HepG2 (cell line): ENCODE data around the gene NOVA2. TPM values are rescaled to one million over a fixed set of nuclear protein-coding genes. Genes with fewer than 3 reads are reported as not detected.

Experiments
- CAMTA2 ChIP-seq: sonication (generic); formaldehyde crosslinking; IDR thresholded peaks from 2 replicates; pipeline ENCODE4 v1.4.0; 2020; ENCODE audit warnings: mild to moderate bottlenecking, missing genetic modification reagents, borderline replicate concordance
- CEBPG ChIP-seq: IDR thresholded peaks from 2 replicates; pipeline ENCODE4 v1.6.1; 2016
- CHD2 ChIP-seq: IDR thresholded peaks from 2 replicates; pipeline ENCODE4 v1.6.1; 2011; ENCODE audit warnings: low read depth, low read length, improper control_type of control experiment
- HCFC1 ChIP-seq: fragments of 150-350 bp; IDR thresholded peaks from 2 replicates; pipeline ENCODE4 v1.6.1; 2014; ENCODE audit warnings: low read depth, low read length
- HDAC2 ChIP-seq: sonication (generic); formaldehyde crosslinking; IDR thresholded peaks from 2 replicates; pipeline ENCODE4 v1.4.0; 2020; ENCODE audit warnings: missing genetic modification reagents
- HES4 ChIP-seq: sonication (generic); formaldehyde crosslinking; IDR thresholded peaks from 2 replicates; pipeline ENCODE4 v1.9.0; 2021; ENCODE audit warnings: mild to moderate bottlenecking, missing genetic modification reagents, borderline replicate concordance
- MAZ ChIP-seq, 2 experiments: sonication (generic) in 1 of 2; formaldehyde crosslinking in 1 of 2; IDR thresholded peaks; 2 replicates each; pipeline versions ENCODE4 v1.5.0 to v1.6.1; 2012 to 2020; ENCODE audit warnings: low read depth in 2 of 2, mild to moderate bottlenecking in 2 of 2, borderline replicate concordance in 1 of 2, improper control_type of control experiment in 1 of 2, low read length in 1 of 2, missing genetic modification reagents in 1 of 2, moderate library complexity in 1 of 2
- MBNL3 ChIP-seq: fragments of 250-450 bp; sonication (Bioruptor Pico); conservative IDR thresholded peaks from 2 replicates; pipeline ENCODE4 v1.8.0; 2022; ENCODE audit warnings: mild to moderate bottlenecking, inconsistent platforms
- NFYC ChIP-seq: IDR thresholded peaks from 2 replicates; pipeline ENCODE4 v1.6.1; 2016; ENCODE audit warnings: missing genetic modification reagents, missing compliant biosample characterization
- SRY ChIP-seq: sonication (generic); formaldehyde crosslinking; IDR thresholded peaks from 2 replicates; pipeline ENCODE4 v1.8.0; 2022; ENCODE audit warnings: mild to moderate bottlenecking, missing genetic modification reagents
- WIZ ChIP-seq: sonication (generic); formaldehyde crosslinking; IDR thresholded peaks from 2 replicates; pipeline ENCODE4 v1.5.1; 2020; ENCODE audit warnings: mild to moderate bottlenecking, missing genetic modification reagents
- ZBTB20 ChIP-seq: sonication (generic); formaldehyde crosslinking; IDR thresholded peaks from 2 replicates; pipeline ENCODE4 v1.8.1; 2023; ENCODE audit warnings: missing genetic modification reagents, low read depth, mild to moderate bottlenecking, borderline replicate concordance
- ZFX ChIP-seq: sonication (generic); formaldehyde crosslinking; IDR thresholded peaks from 2 replicates; pipeline ENCODE4 v1.4.0; 2020; ENCODE audit warnings: mild to moderate bottlenecking, low read depth, missing genetic modification reagents, moderate library complexity
- ZNF232 ChIP-seq: sonication (generic); formaldehyde crosslinking; IDR thresholded peaks from 2 replicates; pipeline ENCODE4 v1.4.0; 2020; ENCODE audit warnings: missing genetic modification reagents, borderline replicate concordance
- ZNF644 ChIP-seq: IDR thresholded peaks from 2 replicates; pipeline ENCODE4 v1.6.1; 2016; ENCODE audit warnings: low read depth
- ZNF703 ChIP-seq: sonication (generic); formaldehyde crosslinking; IDR thresholded peaks from 2 replicates; pipeline ENCODE4 v1.5.1; 2020; ENCODE audit warnings: missing genetic modification reagents, mild to moderate bottlenecking, moderate library complexity, borderline replicate concordance
- ZNF772 ChIP-seq: sonication (generic); formaldehyde crosslinking; IDR thresholded peaks from 2 replicates; pipeline ENCODE4 v1.5.0; 2020; ENCODE audit warnings: mild to moderate bottlenecking, missing genetic modification reagents
- ZNF773 ChIP-seq: sonication (generic); formaldehyde crosslinking; IDR thresholded peaks from 2 replicates; pipeline ENCODE4 v1.4.0; 2020; ENCODE audit warnings: missing genetic modification reagents, borderline replicate concordance
- ZNF841 ChIP-seq: sonication (generic); formaldehyde crosslinking; IDR thresholded peaks from 2 replicates; pipeline ENCODE4 v1.8.1; 2023; ENCODE audit warnings: missing genetic modification reagents, borderline replicate concordance
- polyA plus RNA-seq, 8 experiments: library from polyadenylated mRNA; depleted of rRNA in 3 of 8; stranded (reverse) in 7 of 8; unstranded in 1 of 8; fragments of >200 nt; fragmentation: Illumina TruSeq in 4 of 8; extraction: Trizol in 4 of 8; gene quantifications; 2 replicates each; pipeline versions ENCODE4 v1.2.1 to v1.2.3, GENCODE V29; 2011 to 2016; ENCODE audit warnings: low read depth in 4 of 8, missing spikeins in 1 of 8, mixed read lengths in 1 of 8; ENCODE audit not compliant: insufficient read depth in 1 of 8
- total RNA-seq, 5 experiments: library from RNA; depleted of rRNA; stranded (reverse); fragments of >200 nt; fragmentation: Illumina TruSeq; extraction: Trizol; gene quantifications; 2 replicates each; pipeline ENCODE4 v1.2.3, GENCODE V29; 2016; ENCODE audit warnings: low read depth in 1 of 5
- TF ChIP-seq, protein P1 (sequence below): sonication (generic); formaldehyde crosslinking; IDR thresholded peaks from 2 replicates; pipeline ENCODE4 v1.8.1; 2023; ENCODE audit warnings: mild to moderate bottlenecking, inconsistent platforms, moderate library complexity, missing genetic modification reagents, borderline replicate concordance
- TF ChIP-seq, protein P2 (sequence below): sonication (generic); formaldehyde crosslinking; IDR thresholded peaks from 2 replicates; pipeline ENCODE4 v1.4.0; 2020; ENCODE audit warnings: missing genetic modification reagents, borderline replicate concordance
- TF ChIP-seq, protein P3 (sequence below): sonication (generic); formaldehyde crosslinking; IDR thresholded peaks from 2 replicates; pipeline ENCODE4 v1.8.1; 2023; ENCODE audit warnings: mild to moderate bottlenecking, moderate library complexity, missing genetic modification reagents

NOVA2 gene
- total and polyA plus RNA-seq, 2 of the 13 experiments (the other 11 are each of a cell fraction or from before 2014, with no cell fraction given): not detected

DNA sequence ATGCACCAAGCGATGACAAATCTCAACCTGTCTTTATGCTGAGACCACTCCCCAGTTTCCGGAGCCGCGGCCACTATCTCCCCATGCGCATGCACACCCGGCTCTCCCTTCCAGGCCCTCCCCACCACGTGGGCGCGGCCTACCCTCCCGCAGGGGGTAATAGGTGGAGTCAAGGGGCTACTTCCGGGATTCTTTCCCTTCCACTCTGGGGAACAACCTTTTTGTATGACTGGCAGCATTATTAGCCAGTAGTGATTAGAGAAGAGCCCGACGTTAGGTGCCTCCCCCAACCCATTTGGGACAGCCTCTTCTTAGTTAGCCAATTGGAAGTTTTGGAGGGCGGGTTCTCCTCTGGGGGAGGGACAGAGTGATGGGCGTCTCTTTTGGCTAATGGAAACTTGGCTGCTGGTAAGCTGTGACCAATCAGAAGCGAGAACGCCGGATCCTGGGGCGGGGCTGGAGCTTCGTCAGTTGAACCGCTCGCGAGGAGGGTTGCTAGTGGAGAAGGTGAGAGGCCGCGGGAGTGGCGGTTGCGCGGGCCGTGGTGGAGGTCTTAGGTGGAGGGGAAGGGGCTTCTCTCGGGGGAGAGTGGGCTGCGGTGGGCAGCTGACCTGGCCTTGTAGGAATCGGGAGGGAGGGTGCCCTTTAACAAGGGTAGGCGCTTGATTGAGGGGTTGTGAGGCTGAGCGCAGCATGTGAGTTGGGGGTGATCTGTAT is 21.5 kb upstream of the NOVA2 start, which contains the start of gene CCDC61 (continued):
- TF ChIP-seq ZBTB20 (CRISPR knock-in tag) (no peak), ZNF773 (CRISPR knock-in tag) (no peak), CHD2 (0 out of 2 replicates have a peak, but pooled peaks have one; percentile 65), ZNF703 (CRISPR knock-in tag) (no peak), WIZ (CRISPR knock-in tag) (no peak), ZNF841 (no peak), NFYC (CRISPR knock-in tag) (peak; percentile 97), SRY (CRISPR knock-in tag) (peak; percentile 68; the same call in 1 of the 2 replicates), ZNF772 (CRISPR knock-in tag) (no peak; the same call in 1 of the 2 replicates), CEBPG (CRISPR knock-in tag) (no peak), ZFX (peak; percentile 58), MAZ (IDR thresholded peaks at IDR 0.05; ENCODE audit: borderline replicate concordance, low read depth, low read length) (peak; percentile 98; the same call in 1 of the 2 replicates), MAZ (CRISPR knock-in tag; IDR thresholded peaks at IDR 0.05; ENCODE audit: low read depth) (peak; percentile 81), HDAC2 (CRISPR knock-in tag) (no peak), MBNL3 (CRISPR knock-in tag) (no peak), HES4 (CRISPR knock-in tag) (no peak; the same call in 1 of the 2 replicates), ZNF232 (CRISPR knock-in tag) (peak; percentile 50; the same call in 1 of the 2 replicates), HCFC1 (0 out of 2 replicates have a peak, but pooled peaks have one; percentile 11), ZNF644 (no peak), CAMTA2 (no peak)
- TF ChIP-seq, protein P1, sequence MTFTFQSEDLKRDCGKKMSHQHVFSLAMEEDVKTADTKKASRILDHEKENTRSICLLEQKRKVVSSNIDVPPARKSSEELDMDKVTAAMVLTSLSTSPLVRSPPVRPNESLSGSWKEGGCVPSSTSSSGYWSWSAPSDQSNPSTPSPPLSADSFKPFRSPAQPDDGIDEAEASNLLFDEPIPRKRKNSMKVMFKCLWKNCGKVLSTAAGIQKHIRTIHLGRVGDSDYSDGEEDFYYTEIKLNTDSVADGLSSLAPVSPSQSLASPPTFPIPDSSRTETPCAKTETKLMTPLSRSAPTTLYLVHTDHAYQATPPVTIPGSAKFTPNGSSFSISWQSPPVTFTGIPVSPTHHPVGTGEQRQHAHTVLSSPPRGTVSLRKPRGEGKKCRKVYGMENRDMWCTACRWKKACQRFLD (CRISPR knock-in tag): no peak
- TF ChIP-seq, protein P2, sequence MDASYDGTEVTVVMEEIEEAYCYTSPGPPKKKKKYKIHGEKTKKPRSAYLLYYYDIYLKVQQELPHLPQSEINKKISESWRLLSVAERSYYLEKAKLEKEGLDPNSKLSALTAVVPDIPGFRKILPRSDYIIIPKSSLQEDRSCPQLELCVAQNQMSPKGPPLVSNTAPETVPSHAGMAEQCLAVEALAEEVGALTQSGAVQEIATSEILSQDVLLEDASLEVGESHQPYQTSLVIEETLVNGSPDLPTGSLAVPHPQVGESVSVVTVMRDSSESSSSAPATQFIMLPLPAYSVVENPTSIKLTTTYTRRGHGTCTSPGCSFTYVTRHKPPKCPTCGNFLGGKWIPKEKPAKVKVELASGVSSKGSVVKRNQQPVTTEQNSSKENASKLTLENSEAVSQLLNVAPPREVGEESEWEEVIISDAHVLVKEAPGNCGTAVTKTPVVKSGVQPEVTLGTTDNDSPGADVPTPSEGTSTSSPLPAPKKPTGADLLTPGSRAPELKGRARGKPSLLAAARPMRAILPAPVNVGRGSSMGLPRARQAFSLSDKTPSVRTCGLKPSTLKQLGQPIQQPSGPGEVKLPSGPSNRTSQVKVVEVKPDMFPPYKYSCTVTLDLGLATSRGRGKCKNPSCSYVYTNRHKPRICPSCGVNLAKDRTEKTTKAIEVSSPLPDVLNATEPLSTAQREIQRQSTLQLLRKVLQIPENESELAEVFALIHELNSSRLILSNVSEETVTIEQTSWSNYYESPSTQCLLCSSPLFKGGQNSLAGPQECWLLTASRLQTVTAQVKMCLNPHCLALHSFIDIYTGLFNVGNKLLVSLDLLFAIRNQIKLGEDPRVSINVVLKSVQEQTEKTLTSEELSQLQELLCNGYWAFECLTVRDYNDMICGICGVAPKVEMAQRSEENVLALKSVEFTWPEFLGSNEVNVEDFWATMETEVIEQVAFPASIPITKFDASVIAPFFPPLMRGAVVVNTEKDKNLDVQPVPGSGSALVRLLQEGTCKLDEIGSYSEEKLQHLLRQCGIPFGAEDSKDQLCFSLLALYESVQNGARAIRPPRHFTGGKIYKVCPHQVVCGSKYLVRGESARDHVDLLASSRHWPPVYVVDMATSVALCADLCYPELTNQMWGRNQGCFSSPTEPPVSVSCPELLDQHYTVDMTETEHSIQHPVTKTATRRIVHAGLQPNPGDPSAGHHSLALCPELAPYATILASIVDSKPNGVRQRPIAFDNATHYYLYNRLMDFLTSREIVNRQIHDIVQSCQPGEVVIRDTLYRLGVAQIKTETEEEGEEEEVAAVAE (CRISPR knock-in tag): no peak
- TF ChIP-seq, protein P3, sequence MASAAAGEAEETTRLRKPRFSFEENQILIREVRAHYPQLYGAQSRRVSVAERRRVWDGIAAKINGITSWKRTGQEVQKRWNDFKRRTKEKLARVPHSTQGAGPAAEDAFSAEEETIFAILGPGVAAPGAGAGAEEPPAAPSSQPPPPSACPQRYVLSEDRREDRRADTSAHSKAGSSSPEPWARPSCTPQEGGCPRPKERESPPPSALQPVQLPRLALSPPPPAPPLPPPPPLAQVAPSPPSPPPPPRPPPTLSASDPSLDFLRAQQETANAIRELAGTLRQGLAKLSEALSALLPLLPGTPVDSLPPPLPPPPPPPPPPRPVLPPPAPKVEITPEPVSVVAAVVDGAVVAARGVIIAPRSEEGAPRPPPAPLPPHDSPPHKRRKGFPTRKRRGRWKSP (CRISPR knock-in tag): 0 out of 2 replicates have a peak, but pooled peaks have one; percentile 4
